K562 (cell line): ENCODE results near the gene LRRC9. TPM values are rescaled to one million over a fixed set of nuclear protein-coding genes. Genes with fewer than 3 reads are reported as not detected.

ENCODE experiments used
- ATAC-seq: fragments of 200-7000 bp; cut with Tn5 transposase; 3 replicates; pipeline ENCODE4 v1.9.1; 2020; ENCODE audit warnings: moderate library complexity
- BruUV-seq: library from RNA; stranded (reverse); fragments of 400-500 nt; replicated peaks from 2 replicates; lab custom pipeline; 2021; lab: Mats Ljungman, UMichigan
- CTCF ChIA-PET: fragments of 300-600 bp; formaldehyde crosslinking; extraction: SDS; loops from one replicate; lab custom pipeline; 2021; ENCODE audit warnings: low intra/inter-chr PET ratio; lab: Yijun Ruan, JAX
- POLR2A ChIA-PET: fragments of 300-600, 350-650 bp; sonication (Branson Sonifier 250); formaldehyde crosslinking; extraction: SDS; loops from one replicate; lab custom pipeline; 2021; ENCODE audit warnings: antibody characterized with exemption, inconsistent platforms; lab: Yijun Ruan, JAX
- DNase-seq, 4 experiments: peaks; one replicate each; pipeline versions ENCODE4 v3.0.0 to v3.0.0-alpha.2; 2011 to 2018; ENCODE audit warnings: low spot score in 3 of 4, mixed read lengths in 3 of 4; ENCODE audit errors: extremely low read depth in 1 of 4
- FAIRE-seq: peaks from 2 replicates; lab custom pipeline; 2011; peaks lifted over from hg19 to GRCh38; lab: Jason Lieb, UNC
- H2AFZ ChIP-seq: 2 replicates; pipeline ENCODE4 v1.6.0; 2011; ENCODE audit warnings: low read depth, low read length, control low read depth, inconsistent platforms
- H3K27ac ChIP-seq: fragments of 200-600 bp; 3 replicates; pipeline ENCODE4 v1.8.0; 2011; ENCODE audit warnings: low read depth, mild to moderate bottlenecking, control low read depth, inconsistent platforms, low read length, moderate library complexity, mixed read lengths; ENCODE audit errors: extremely low read depth
- H3K27me3 ChIP-seq, 2 experiments: fragments of 300-600 bp in 1 of 2; 2 replicates in 1 of 2; 3 replicates in 1 of 2; pipeline versions ENCODE4 v1.6.0 to v1.8.0; 2011; ENCODE audit warnings: inconsistent platforms in 2 of 2, low read length in 2 of 2, mild to moderate bottlenecking in 1 of 2, mixed read lengths in 1 of 2, moderate library complexity in 1 of 2; ENCODE audit not compliant: control insufficient read depth in 2 of 2, insufficient read depth in 2 of 2
- H3K36me3 ChIP-seq: fragments of 300-600 bp; 3 replicates; pipeline ENCODE4 v1.8.0; 2011; ENCODE audit warnings: mild to moderate bottlenecking, low read length, inconsistent platforms; ENCODE audit not compliant: control insufficient read depth, insufficient read depth
- H3K4me1 ChIP-seq, 2 experiments: fragments of 200-600 bp in 1 of 2; replicated peaks in 1 of 2; 2 replicates in 1 of 2; 3 replicates in 1 of 2; pipeline versions ENCODE4 v1.5.1 to v1.8.0; 2011; ENCODE audit warnings: inconsistent platforms in 2 of 2, low read length in 2 of 2, mild to moderate bottlenecking in 1 of 2, mixed read lengths in 1 of 2, moderate library complexity in 1 of 2; ENCODE audit not compliant: control insufficient read depth in 2 of 2, insufficient read depth in 2 of 2
- H3K4me2 ChIP-seq: 2 replicates; pipeline ENCODE4 v1.6.1; 2011; ENCODE audit warnings: low read length, control low read depth, inconsistent platforms, mixed read lengths; ENCODE audit not compliant: insufficient read depth
- H3K4me3 ChIP-seq: fragments of 200-600 bp; sonication (generic), shearing (Covaris generic); 2 replicates; pipeline ENCODE4 v1.5.1; 2016; ENCODE audit warnings: control low read depth, inconsistent platforms
- H3K79me2 ChIP-seq: fragments of 200-600 bp; 3 replicates; pipeline ENCODE4 v1.8.0; 2011; ENCODE audit warnings: low read length, inconsistent platforms; ENCODE audit not compliant: control insufficient read depth, insufficient read depth
- H3K9ac ChIP-seq, 2 experiments: 2 replicates each; pipeline versions ENCODE4 v1.6.0 to v1.6.1; 2011; ENCODE audit warnings: low read depth in 2 of 2, low read length in 2 of 2, control low read depth in 1 of 2, inconsistent platforms in 1 of 2, mild to moderate bottlenecking in 1 of 2, mixed read lengths in 1 of 2; ENCODE audit not compliant: insufficient read depth in 1 of 2
- H3K9me1 ChIP-seq: one replicate; pipeline ENCODE4 v1.6.0; 2011; ENCODE audit warnings: inconsistent platforms, mild to moderate bottlenecking, low read length, moderate library complexity; ENCODE audit not compliant: control insufficient read depth, insufficient read depth
- H3K9me3 ChIP-seq: replicated peaks from 2 replicates; pipeline ENCODE4 v1.5.1; 2011; ENCODE audit warnings: low read depth, low read length, inconsistent platforms; ENCODE audit not compliant: control insufficient read depth, insufficient read depth
- H4K20me1 ChIP-seq: replicated peaks from 2 replicates; pipeline ENCODE4 v1.6.1; 2011; ENCODE audit warnings: low read length, inconsistent platforms, mixed read lengths; ENCODE audit not compliant: control insufficient read depth, insufficient read depth
- ATF1 ChIP-seq, 2 experiments: fragments of 450-650 bp in 1 of 2; IDR thresholded peaks; 2 replicates each; pipeline ENCODE4 v1.6.1; 2016; ENCODE audit warnings: missing compliant biosample characterization in 1 of 2, missing genetic modification characterization in 1 of 2
- HMGN3 ChIP-seq: IDR thresholded peaks from 2 replicates; pipeline ENCODE4 v1.6.1; 2011; ENCODE audit warnings: borderline replicate concordance, low read depth, mild to moderate bottlenecking, mixed read lengths, low read length; ENCODE audit not compliant: insufficient read length; ENCODE audit errors: extremely low read depth
- RAD51 ChIP-seq: fragments of 450-650 bp; IDR thresholded peaks from 2 replicates; pipeline ENCODE4 v1.7.1; 2016; ENCODE audit warnings: low read depth, mild to moderate bottlenecking, borderline replicate concordance
- TCF3 ChIP-seq: sonication (generic); formaldehyde crosslinking; IDR thresholded peaks from 2 replicates; pipeline ENCODE4 v1.4.0; 2020; ENCODE audit warnings: mild to moderate bottlenecking, missing genetic modification reagents
- WGBS: fragments of 100-300 bp; shearing (Covaris generic); methylation state at CpG from one replicate; pipeline ENCODE4 v1.1.6; 2016; ENCODE audit warnings: low coverage, mixed read lengths; ENCODE audit not compliant: insufficient coverage; ENCODE audit errors: missing lambda C conversion rate; 5-methylcytosine and 5-hydroxymethylcytosine counted together
- in situ Hi-C: fragments of 300-500 bp; cut with MboI; formaldehyde crosslinking; loops from 4 replicates; pipeline ENCODE4 v1.15.0; 2018; ENCODE audit warnings: inconsistent platforms, mixed read lengths
- intact Hi-C: fragments of 100-400 bp; cut with micrococcal nuclease; formaldehyde crosslinking; loops from 2 replicates; pipeline ENCODE4 v1.14.2; 2022
- polyA plus RNA-seq, 8 experiments: library from polyadenylated mRNA; depleted of rRNA in 4 of 8; stranded (reverse) in 5 of 8; unstranded in 3 of 8; fragments of >200 nt; fragmentation: Nextera tagmentation in 2 of 8; fragmentation: Illumina TruSeq in 1 of 8; extraction: Ambion mirVana in 2 of 8; extraction: Trizol in 1 of 8; gene quantifications; 2 replicates each; pipeline versions ENCODE4 v1.2.1 to v1.2.3, GENCODE V29; 2011 to 2014; ENCODE audit warnings: inconsistent platforms in 1 of 8, missing spikeins in 1 of 8
- total RNA-seq, 7 experiments: library from RNA; depleted of rRNA in 6 of 7; stranded (reverse); fragments of >200 nt in 6 of 7; fragmentation: Illumina TruSeq in 2 of 7; extraction: Trizol in 2 of 7; gene quantifications; 2 replicates each; pipeline versions ENCODE4 v1.2.1 to v1.2.3, GENCODE V29; 2011 to 2021; ENCODE audit warnings: low replicate concordance in 1 of 7
- TF ChIP-seq, protein P1 (sequence below): fragments of 450-650 bp; formaldehyde crosslinking; IDR thresholded peaks from 2 replicates; pipeline ENCODE4 v1.4.0; 2020; ENCODE audit warnings: mild to moderate bottlenecking, mixed read lengths
- TF ChIP-seq, protein P2 (sequence below): fragments of 450-650 bp; IDR thresholded peaks from 2 replicates; pipeline ENCODE4 v1.6.1; 2016; ENCODE audit warnings: mild to moderate bottlenecking
- TF ChIP-seq, protein P3 (sequence below): fragments of 450-650 bp; formaldehyde crosslinking; IDR thresholded peaks from 2 replicates; pipeline ENCODE4 v1.4.0; 2020; ENCODE audit warnings: mild to moderate bottlenecking
- TF ChIP-seq, protein P4 (sequence below): sonication (generic); formaldehyde crosslinking; IDR thresholded peaks from 2 replicates; pipeline ENCODE4 v1.8.0; 2022; ENCODE audit warnings: mild to moderate bottlenecking, missing genetic modification reagents, borderline replicate concordance

The LRRC9 gene
- total and polyA plus RNA-seq, 9 of the 15 experiments (the other 6 are each of a cell fraction or from before 2014, with no cell fraction given) = not detected

DNA sequence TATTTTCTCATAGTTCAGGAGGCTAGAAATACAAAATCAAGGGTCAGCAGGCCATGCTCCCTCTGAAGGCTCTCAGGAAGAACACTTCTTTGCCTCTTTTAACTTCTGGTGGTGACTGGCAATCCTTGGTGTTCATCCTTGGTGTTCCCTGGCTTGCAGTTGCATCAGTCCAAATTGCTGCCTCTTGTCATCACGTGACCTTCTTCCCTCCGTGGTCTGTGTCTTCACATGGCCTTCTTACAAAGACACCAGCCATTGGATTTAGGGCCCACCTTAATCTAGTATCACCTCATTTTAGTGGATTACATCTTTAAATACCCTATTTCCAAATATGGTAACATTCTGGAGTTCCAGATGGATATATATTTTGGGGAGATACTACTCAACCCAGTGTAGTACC is 7.5 kb upstream of the LRRC9 start:
- H3K9me3 ChIP-seq = no peaks in the 10 kb centered on the region
- H3K9me1 ChIP-seq = no peaks in the 10 kb centered on the region
- H3K27ac ChIP-seq = no peak overlapping the region
- FAIRE-seq (no peak), DNase-seq (no peak), ATAC-seq (no peak)
- in situ Hi-C loops = no loop called here
- ChIA-PET POLR2A (interaction anchor here (0.6 kb wide), 1 partner anchor 338 kb away, joined by 3 read pairs; no protein-coding TSS in a partner anchor), CTCF (no interaction called here)
- WGBS = 0% methylated on average over 2 of the region's 2 CpGs
- no peak overlapping the region for H3K9ac ChIP-seq
- TF ChIP-seq, protein P1, sequence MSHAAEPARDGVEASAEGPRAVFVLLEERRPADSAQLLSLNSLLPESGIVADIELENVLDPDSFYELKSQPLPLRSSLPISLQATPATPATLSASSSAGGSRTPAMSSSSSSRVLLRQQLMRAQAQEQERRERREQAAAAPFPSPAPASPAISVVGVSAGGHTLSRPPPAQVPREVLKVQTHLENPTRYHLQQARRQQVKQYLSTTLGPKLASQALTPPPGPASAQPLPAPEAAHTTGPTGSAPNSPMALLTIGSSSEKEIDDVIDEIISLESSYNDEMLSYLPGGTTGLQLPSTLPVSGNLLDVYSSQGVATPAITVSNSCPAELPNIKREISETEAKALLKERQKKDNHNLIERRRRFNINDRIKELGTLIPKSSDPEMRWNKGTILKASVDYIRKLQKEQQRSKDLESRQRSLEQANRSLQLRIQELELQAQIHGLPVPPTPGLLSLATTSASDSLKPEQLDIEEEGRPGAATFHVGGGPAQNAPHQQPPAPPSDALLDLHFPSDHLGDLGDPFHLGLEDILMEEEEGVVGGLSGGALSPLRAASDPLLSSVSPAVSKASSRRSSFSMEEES = peak; percentile 74
- TF ChIP-seq RAD51 (peak; percentile 50; the same call in 1 of the 2 replicates), ATF1 (CRISPR knock-in tag; IDR thresholded peaks at IDR 0.05) (no peak), ATF1 (tag; IDR thresholded peaks at IDR 0.05) (no peak), HMGN3 (no peak)
- no TSS peak for BruUV-seq
- no peak overlapping the region for H3K4me3 ChIP-seq
- no peaks in the 10 kb centered on the region for H3K27me3 ChIP-seq
- H3K4me1 ChIP-seq = no peaks in the 10 kb centered on the region
- no peak overlapping the region for H3K4me2 ChIP-seq
- no peaks in the 10 kb centered on the region for H3K36me3 ChIP-seq
- no peaks in the 10 kb centered on the region for H4K20me1 ChIP-seq
- no peak overlapping the region for H2AFZ ChIP-seq
- intact Hi-C loops = no loop called here
- no peaks in the 10 kb centered on the region for H3K79me2 ChIP-seq

DNA sequence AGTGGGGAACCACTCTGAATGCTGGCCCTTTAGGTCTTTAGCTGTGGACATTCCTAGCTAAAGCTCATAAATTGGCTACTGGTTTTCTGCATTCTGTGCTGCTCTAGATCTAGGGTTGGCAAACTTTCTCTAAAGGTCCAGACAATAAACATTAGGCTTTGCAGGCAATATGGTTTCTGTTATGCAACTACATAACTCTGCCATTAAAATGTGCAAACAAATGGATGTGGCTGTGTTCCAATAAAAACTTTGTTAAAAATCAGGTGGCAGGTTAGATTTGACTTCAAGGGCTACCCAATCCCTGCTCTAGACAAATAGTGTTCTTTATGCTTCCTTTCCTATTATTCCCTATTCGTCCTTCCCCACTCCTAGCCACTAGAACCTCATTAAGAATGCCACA is 6.8 kb upstream of the LRRC9 start:
- ATAC-seq (no peak), FAIRE-seq (no peak), DNase-seq (no peak)
- no peaks in the 10 kb centered on the region for H3K36me3 ChIP-seq
- no peak overlapping the region for H3K27ac ChIP-seq
- no peak overlapping the region for H3K4me2 ChIP-seq
- no peaks in the 10 kb centered on the region for H3K27me3 ChIP-seq
- no peak overlapping the region for H2AFZ ChIP-seq
- BruUV-seq = no TSS peak
- intact Hi-C loops = no loop called here
- H3K9me1 ChIP-seq = no peaks in the 10 kb centered on the region
- WGBS = 0% methylated on average over 1 of the region's 1 CpG
- H3K9ac ChIP-seq = no peak overlapping the region
- H3K4me3 ChIP-seq = no peak overlapping the region
- no peaks in the 10 kb centered on the region for H3K79me2 ChIP-seq
- ChIA-PET CTCF (no interaction called here), POLR2A (no interaction called here)
- H3K9me3 ChIP-seq = no peaks in the 10 kb centered on the region
- no peaks in the 10 kb centered on the region for H3K4me1 ChIP-seq
- in situ Hi-C loops = no loop called here
- H4K20me1 ChIP-seq = no peaks in the 10 kb centered on the region
- no peak for TF ChIP-seq TCF3
- TF ChIP-seq, protein P2, sequence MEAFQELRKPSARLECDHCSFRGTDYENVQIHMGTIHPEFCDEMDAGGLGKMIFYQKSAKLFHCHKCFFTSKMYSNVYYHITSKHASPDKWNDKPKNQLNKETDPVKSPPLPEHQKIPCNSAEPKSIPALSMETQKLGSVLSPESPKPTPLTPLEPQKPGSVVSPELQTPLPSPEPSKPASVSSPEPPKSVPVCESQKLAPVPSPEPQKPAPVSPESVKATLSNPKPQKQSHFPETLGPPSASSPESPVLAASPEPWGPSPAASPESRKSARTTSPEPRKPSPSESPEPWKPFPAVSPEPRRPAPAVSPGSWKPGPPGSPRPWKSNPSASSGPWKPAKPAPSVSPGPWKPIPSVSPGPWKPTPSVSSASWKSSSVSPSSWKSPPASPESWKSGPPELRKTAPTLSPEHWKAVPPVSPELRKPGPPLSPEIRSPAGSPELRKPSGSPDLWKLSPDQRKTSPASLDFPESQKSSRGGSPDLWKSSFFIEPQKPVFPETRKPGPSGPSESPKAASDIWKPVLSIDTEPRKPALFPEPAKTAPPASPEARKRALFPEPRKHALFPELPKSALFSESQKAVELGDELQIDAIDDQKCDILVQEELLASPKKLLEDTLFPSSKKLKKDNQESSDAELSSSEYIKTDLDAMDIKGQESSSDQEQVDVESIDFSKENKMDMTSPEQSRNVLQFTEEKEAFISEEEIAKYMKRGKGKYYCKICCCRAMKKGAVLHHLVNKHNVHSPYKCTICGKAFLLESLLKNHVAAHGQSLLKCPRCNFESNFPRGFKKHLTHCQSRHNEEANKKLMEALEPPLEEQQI = no peak
- TF ChIP-seq, protein P3, sequence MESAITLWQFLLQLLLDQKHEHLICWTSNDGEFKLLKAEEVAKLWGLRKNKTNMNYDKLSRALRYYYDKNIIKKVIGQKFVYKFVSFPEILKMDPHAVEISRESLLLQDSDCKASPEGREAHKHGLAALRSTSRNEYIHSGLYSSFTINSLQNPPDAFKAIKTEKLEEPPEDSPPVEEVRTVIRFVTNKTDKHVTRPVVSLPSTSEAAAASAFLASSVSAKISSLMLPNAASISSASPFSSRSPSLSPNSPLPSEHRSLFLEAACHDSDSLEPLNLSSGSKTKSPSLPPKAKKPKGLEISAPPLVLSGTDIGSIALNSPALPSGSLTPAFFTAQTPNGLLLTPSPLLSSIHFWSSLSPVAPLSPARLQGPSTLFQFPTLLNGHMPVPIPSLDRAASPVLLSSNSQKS = no peak
- TF ChIP-seq, protein P4, sequence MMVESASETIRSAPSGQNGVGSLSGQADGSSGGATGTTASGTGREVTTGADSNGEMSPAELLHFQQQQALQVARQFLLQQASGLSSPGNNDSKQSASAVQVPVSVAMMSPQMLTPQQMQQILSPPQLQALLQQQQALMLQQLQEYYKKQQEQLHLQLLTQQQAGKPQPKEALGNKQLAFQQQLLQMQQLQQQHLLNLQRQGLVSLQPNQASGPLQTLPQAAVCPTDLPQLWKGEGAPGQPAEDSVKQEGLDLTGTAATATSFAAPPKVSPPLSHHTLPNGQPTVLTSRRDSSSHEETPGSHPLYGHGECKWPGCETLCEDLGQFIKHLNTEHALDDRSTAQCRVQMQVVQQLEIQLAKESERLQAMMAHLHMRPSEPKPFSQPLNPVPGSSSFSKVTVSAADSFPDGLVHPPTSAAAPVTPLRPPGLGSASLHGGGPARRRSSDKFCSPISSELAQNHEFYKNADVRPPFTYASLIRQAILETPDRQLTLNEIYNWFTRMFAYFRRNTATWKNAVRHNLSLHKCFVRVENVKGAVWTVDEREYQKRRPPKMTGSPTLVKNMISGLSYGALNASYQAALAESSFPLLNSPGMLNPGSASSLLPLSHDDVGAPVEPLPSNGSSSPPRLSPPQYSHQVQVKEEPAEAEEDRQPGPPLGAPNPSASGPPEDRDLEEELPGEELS (CRISPR knock-in tag) = no peak
